Smooth muscle cell (in vitro differentiated cells): ENCODE results near the gene GPC2. TPM values are rescaled to one million over a fixed set of nuclear protein-coding genes. Genes with fewer than 3 reads are reported as not detected.

Experiments used
- DNase-seq: peaks from one replicate; lab custom pipeline; 2025; ENCODE audit not compliant: unreplicated experiment; lab: John Stamatoyannopoulos, UW
- H2AFZ ChIP-seq: fragments of 200-600 bp; sonication (generic); 2 replicates; pipeline ENCODE4 v1.6.0; 2016; ENCODE audit warnings: antibody characterized with exemption, low read depth, mild to moderate bottlenecking
- H3F3A ChIP-seq: fragments of 200-600 bp; sonication (generic); 2 replicates; pipeline ENCODE4 v1.6.0; 2017; ENCODE audit warnings: antibody characterized with exemption, low read depth
- H3K27ac ChIP-seq: fragments of 200-600 bp; sonication (generic); 2 replicates; pipeline ENCODE4 v1.5.1; 2016; ENCODE audit warnings: low read depth, mild to moderate bottlenecking
- H3K27me3 ChIP-seq: fragments of 200-600 bp; sonication (generic); 2 replicates; pipeline ENCODE4 v1.6.1; 2016; ENCODE audit warnings: low read depth, mild to moderate bottlenecking
- H3K36me3 ChIP-seq: fragments of 200-600 bp; sonication (generic); 2 replicates; pipeline ENCODE4 v1.5.1; 2016; ENCODE audit warnings: low read depth
- H3K4me1 ChIP-seq: fragments of 200-600 bp; sonication (generic); 2 replicates; pipeline ENCODE4 v1.5.1; 2016; ENCODE audit warnings: low read depth
- H3K4me2 ChIP-seq: fragments of 200-600 bp; sonication (generic); 2 replicates; pipeline ENCODE4 v1.6.0; 2016; ENCODE audit warnings: mild to moderate bottlenecking
- H3K4me3 ChIP-seq: fragments of 200-600 bp; sonication (generic); 2 replicates; pipeline ENCODE4 v1.5.1; 2016; ENCODE audit warnings: mild to moderate bottlenecking
- H3K79me2 ChIP-seq: fragments of 200-600 bp; sonication (generic); 2 replicates; pipeline ENCODE4 v1.6.0; 2016; ENCODE audit warnings: low read depth, mild to moderate bottlenecking
- H3K9ac ChIP-seq: fragments of 200-600 bp; sonication (generic); 2 replicates; pipeline ENCODE4 v1.6.0; 2016; ENCODE audit warnings: low read depth
- H3K9me3 ChIP-seq: fragments of 200-600 bp; sonication (generic); replicated peaks from 2 replicates; pipeline ENCODE4 v1.5.1; 2016; ENCODE audit warnings: low read depth
- H4K20me1 ChIP-seq: fragments of 200-600 bp; sonication (generic); 2 replicates; pipeline ENCODE4 v1.6.0; 2016; ENCODE audit warnings: low read depth
- CTCF ChIP-seq: fragments of 200-600 bp; sonication (generic); IDR thresholded peaks from 2 replicates; pipeline ENCODE4 v1.5.1; 2017; ENCODE audit warnings: borderline replicate concordance, mild to moderate bottlenecking, antibody characterized with exemption; ENCODE audit not compliant: insufficient read depth, poor library complexity, severe bottlenecking
- WGBS: methylation state at CpG from one replicate; pipeline ENCODE4 v1.1.7; 2016; ENCODE audit warnings: low lambda C conversion rate; 5-methylcytosine and 5-hydroxymethylcytosine counted together
- polyA plus RNA-seq: library from polyadenylated mRNA; unstranded; fragments of >200 nt; fragmentation: Nextera tagmentation; extraction: Ambion mirVana; gene quantifications from 2 replicates; pipeline ENCODE4 v1.2.1, GENCODE V29; 2016
- total RNA-seq: library from RNA; depleted of rRNA; stranded (reverse); fragments of >200 nt; gene quantifications from 2 replicates; pipeline ENCODE4 v1.2.3, GENCODE V29; 2014

Gene GPC2
- total and polyA plus RNA-seq, 2 experiments from 2014 or later: 3.2 to 7.1 TPM

- Histone ChIP-seq H3K4me3 (no peak overlapping the region), H3K4me1 (peaks cover 8% of the 10 kb centered on the region), H3K9ac (no peak overlapping the region), H3K27ac (no peak overlapping the region), H3F3A (peaks cover 4% of the 10 kb centered on the region), H2AFZ (no peak overlapping the region), H3K36me3 (no peaks in the 10 kb centered on the region), H4K20me1 (no peaks in the 10 kb centered on the region), H3K9me3 (no peaks in the 10 kb centered on the region), H3K27me3 (peaks cover 23% of the 10 kb centered on the region), H3K79me2 (no peaks in the 10 kb centered on the region), H3K4me2 (no peak overlapping the region)
- 90% methylated on average over 11 of the region's 11 CpGs for WGBS
- TF ChIP-seq CTCF: no peak
- DNase-seq: no peak
Observed at GRCh38 chr7:100170101-100170897, 6.9 kb downstream of the GPC2 start.

- peaks cover 23% of the 10 kb centered on the region for H3K27me3 ChIP-seq
- H4K20me1 ChIP-seq: no peaks in the 10 kb centered on the region
- no peak overlapping the region for H2AFZ ChIP-seq
- peaks cover 8% of the 10 kb centered on the region for H3K4me1 ChIP-seq
- no peaks in the 10 kb centered on the region for H3K79me2 ChIP-seq
- H3K9me3 ChIP-seq: no peaks in the 10 kb centered on the region
- no peak overlapping the region for H3K4me2 ChIP-seq
- WGBS: 93% methylated on average over 11 of the region's 11 CpGs
- no peak overlapping the region for H3K9ac ChIP-seq
- no peak overlapping the region for H3K4me3 ChIP-seq
- H3F3A ChIP-seq: peaks cover 4% of the 10 kb centered on the region
- no peak for DNase-seq
- no peak overlapping the region for H3K27ac ChIP-seq
- no peaks in the 10 kb centered on the region for H3K36me3 ChIP-seq
- TF ChIP-seq CTCF: no peak
Observed at GRCh38 chr7:100169147-100169850, 7.9 kb downstream of the GPC2 start.

GRCh38 chr7:100167912-100168323 is 9.3 kb downstream of the GPC2 start:
- H4K20me1 ChIP-seq: no peaks in the 10 kb centered on the region
- no peak overlapping the region for H3K27ac ChIP-seq
- H3K4me3 ChIP-seq: peak overlapping the region; percentile 59
- no peak for DNase-seq
- peak overlapping the region; percentile 16 for H2AFZ ChIP-seq
- peak overlapping the region; percentile 81 for H3K4me2 ChIP-seq
- H3K36me3 ChIP-seq: no peaks in the 10 kb centered on the region
- no peak overlapping the region for H3K9ac ChIP-seq
- H3K9me3 ChIP-seq: no peaks in the 10 kb centered on the region
- H3K79me2 ChIP-seq: no peaks in the 10 kb centered on the region
- TF ChIP-seq CTCF: no peak
- 6% methylated on average over 11 of the region's 11 CpGs for WGBS
- H3K27me3 ChIP-seq: peaks cover 23% of the 10 kb centered on the region
- H3F3A ChIP-seq: peaks cover 4% of the 10 kb centered on the region
- H3K4me1 ChIP-seq: peaks cover 8% of the 10 kb centered on the region
